ENCODE data around the gene SEL1L3. TPM values are rescaled to one million over a fixed set of nuclear protein-coding genes. Genes with fewer than 3 reads are reported as not detected.

Gene SEL1L3
- total RNA-seq, 2 experiments from 2014 or later = 51.6 TPM

GRCh38 chr4:25770847-25771246, 91.9 kb downstream of the SEL1L3 start:
- CTCF ChIA-PET = no interaction called here
- POLR2A ChIA-PET = no interaction called here

- ChIA-PET POLR2A (no interaction called here), CTCF (no interaction called here)
Observed at GRCh38 chr4:25769251-25769650, 93.5 kb downstream of the SEL1L3 start.

- CTCF ChIA-PET = interaction anchor here (0.6 to 1.5 kb wide), 2 partner anchors 44 to 158 kb away, joined by 4 to 5 read pairs; no protein-coding TSS in a partner anchor
- POLR2A ChIA-PET = no interaction called here
Observed at GRCh38 chr4:25767877-25768725, 94.7 kb downstream of the SEL1L3 start.

- ChIA-PET POLR2A (no interaction called here), CTCF (no interaction called here)
Observed at GRCh38 chr4:25760518-25761157, 102.2 kb downstream of the SEL1L3 start.

- POLR2A ChIA-PET = no interaction called here
- CTCF ChIA-PET = no interaction called here
Observed at GRCh38 chr4:25760048-25760447, 102.7 kb downstream of the SEL1L3 start.

- CTCF ChIA-PET = interaction anchor here (0.7 kb wide), 1 partner anchor 29 kb away, joined by 3 read pairs; no protein-coding TSS in a partner anchor
Observed at GRCh38 chr4:25759101-25759500, 103.7 kb downstream of the SEL1L3 start.

GRCh38 chr4:25757452-25757851, 105.3 kb downstream of the SEL1L3 start:
- ChIA-PET POLR2A (no interaction called here), CTCF (no interaction called here)

More at GRCh38 chr4:25759101-25759500, 103.7 kb downstream of the SEL1L3 start:
- POLR2A ChIA-PET = no interaction called here

GRCh38 chr4:25756503-25756902, 106.3 kb downstream of the SEL1L3 start:
- ChIA-PET POLR2A (no interaction called here), CTCF (no interaction called here)

- POLR2A ChIA-PET = no interaction called here
- CTCF ChIA-PET = no interaction called here
Observed at GRCh38 chr4:25755911-25756310, 106.9 kb downstream of the SEL1L3 start.

GRCh38 chr4:25753239-25753638, 109.5 kb downstream of the SEL1L3 start:
- POLR2A ChIA-PET = no interaction called here
- CTCF ChIA-PET = no interaction called here

- CTCF ChIA-PET = no interaction called here
Observed at GRCh38 chr4:25750874-25751273, 111.9 kb downstream of the SEL1L3 start.

GRCh38 chr4:25749150-25749794, 113.5 kb downstream of the SEL1L3 start:
- ChIA-PET POLR2A (no interaction called here), CTCF (no interaction called here)

More at GRCh38 chr4:25750874-25751273, 111.9 kb downstream of the SEL1L3 start:
- POLR2A ChIA-PET = no interaction called here

- ChIA-PET POLR2A (no interaction called here), CTCF (no interaction called here)
Observed at GRCh38 chr4:25743971-25744370, 118.8 kb downstream of the SEL1L3 start.

- POLR2A ChIA-PET = no interaction called here
- CTCF ChIA-PET = no interaction called here
Observed at GRCh38 chr4:25729564-25729963, 133.2 kb downstream of the SEL1L3 start.

- ChIA-PET CTCF (no interaction called here), POLR2A (no interaction called here)
Observed at GRCh38 chr4:25728886-25729285, 133.9 kb downstream of the SEL1L3 start.

GRCh38 chr4:25727711-25728493, 134.9 kb downstream of the SEL1L3 start:
- ChIA-PET CTCF (no interaction called here), POLR2A (no interaction called here)

GRCh38 chr4:25725870-25726269, 136.9 kb downstream of the SEL1L3 start:
- CTCF ChIA-PET = no interaction called here
- POLR2A ChIA-PET = interaction anchor here (0.7 kb wide), 1 partner anchor 301 kb away, joined by 5 read pairs; no protein-coding TSS in a partner anchor

- CTCF ChIA-PET = no interaction called here
- POLR2A ChIA-PET = no interaction called here
Observed at GRCh38 chr4:25723409-25723808, 139.4 kb downstream of the SEL1L3 start.

GRCh38 chr4:25722964-25723363, 139.8 kb downstream of the SEL1L3 start:
- POLR2A ChIA-PET = no interaction called here
- CTCF ChIA-PET = interaction anchor here (0.7 kb wide), 1 partner anchor 488 kb away, joined by 3 read pairs; no protein-coding TSS in a partner anchor

GRCh38 chr4:25713812-25714211, 149.0 kb downstream of the SEL1L3 start:
- ChIA-PET CTCF (interaction anchor here (0.5 kb wide), 1 partner anchor 763 kb away, joined by 5 read pairs; no protein-coding TSS in a partner anchor), POLR2A (interaction anchor here (0.7 kb wide), 1 partner anchor 61 kb away, joined by 3 read pairs; no protein-coding TSS in a partner anchor)
